Lung (tissue), 12 donors: Measurements from ENCODE around the gene FARSA. TPM values are rescaled to one million over a fixed set of nuclear protein-coding genes. Genes with fewer than 3 reads are reported as not detected.

Experiments
- ATAC-seq: fragments of 200-7000 bp; cut with Tn5 transposase; one replicate; pipeline ENCODE4 v1.9.1; 2020; ENCODE audit warnings: moderate number of reproducible peaks; ENCODE audit not compliant: insufficient read depth, low FRiP score
- DNase-seq, 3 donors: peaks; one replicate each; pipeline ENCODE4 v3.0.0-alpha.2; 2013 to 2017
- H3K27ac ChIP-seq, 2 donors: one replicate each; pipeline ENCODE4 v1.5.1; 2013; ENCODE audit warnings: mild to moderate bottlenecking in 2 of 2, moderate library complexity in 2 of 2, control low read depth in 1 of 2, inconsistent platforms in 1 of 2, low read depth in 1 of 2, low read length in 1 of 2
- H3K27me3 ChIP-seq, 3 donors: one replicate each; pipeline ENCODE4 v1.5.1; 2013; ENCODE audit warnings: low read length in 2 of 3; ENCODE audit not compliant: control insufficient read depth in 3 of 3, insufficient read depth in 3 of 3
- H3K36me3 ChIP-seq, 4 donors: one replicate each; pipeline ENCODE4 v1.5.1; 2013; ENCODE audit warnings: low read length in 4 of 4, mild to moderate bottlenecking in 1 of 4, moderate library complexity in 1 of 4; ENCODE audit not compliant: control insufficient read depth in 4 of 4, insufficient read depth in 4 of 4
- H3K4me1 ChIP-seq, 5 donors: one replicate each; pipeline ENCODE4 v1.5.1; 2013; ENCODE audit warnings: low read length in 5 of 5, mild to moderate bottlenecking in 2 of 5, moderate library complexity in 1 of 5; ENCODE audit not compliant: control insufficient read depth in 5 of 5, insufficient read depth in 5 of 5
- H3K4me3 ChIP-seq: one replicate; pipeline ENCODE4 v1.5.1; 2013; ENCODE audit warnings: mild to moderate bottlenecking, control low read depth, moderate library complexity
- H3K9ac ChIP-seq, 2 donors: one replicate each; pipeline ENCODE4 v1.5.1; 2013; ENCODE audit warnings: low read length in 2 of 2, control low read depth in 1 of 2; ENCODE audit not compliant: insufficient read depth in 1 of 2
- H3K9me3 ChIP-seq, 4 donors: one replicate each; pipeline ENCODE4 v1.5.1; 2013; ENCODE audit warnings: low read length in 3 of 4, mild to moderate bottlenecking in 1 of 4, moderate library complexity in 1 of 4; ENCODE audit not compliant: control insufficient read depth in 4 of 4, insufficient read depth in 3 of 4
- WGBS, 2 donors: extraction: QIAGEN DNeasy Blood & Tissue Kit; methylation state at CpG; one replicate each; pipeline ENCODE4 v1.1.7; 2013; 5-methylcytosine and 5-hydroxymethylcytosine counted together
- polyA plus RNA-seq, 2 donors: library from polyadenylated mRNA; stranded (reverse); fragments of 200-250 nt; gene quantifications; one replicate each; pipeline ENCODE4 v1.2.1, GENCODE V29; 2013
- total RNA-seq, 2 donors: library from RNA; depleted of rRNA in 1 of 2; stranded (reverse); fragments of >200 nt in 1 of 2; gene quantifications; one replicate each; pipeline ENCODE4 v1.2.1, GENCODE V29; 2014 to 2021
- TF ChIP-seq, protein P1 (sequence below): IDR thresholded peaks from 2 replicates; pipeline ENCODE4 v1.5.1; 2012; ENCODE audit warnings: mild to moderate bottlenecking; ENCODE audit errors: control extremely low read depth, extremely low read depth
- donor health status: control.
- donor health status: control.
- donor health status: Bipolar disorder and iron deficiency.
- donor health status: healthy.
- donor health status: DM: yes; HTN: yes; CAD: no.

FARSA gene
- total and polyA plus RNA-seq, 4 donors: 27.8 to 72.1 (median 52.8) TPM

DNA sequence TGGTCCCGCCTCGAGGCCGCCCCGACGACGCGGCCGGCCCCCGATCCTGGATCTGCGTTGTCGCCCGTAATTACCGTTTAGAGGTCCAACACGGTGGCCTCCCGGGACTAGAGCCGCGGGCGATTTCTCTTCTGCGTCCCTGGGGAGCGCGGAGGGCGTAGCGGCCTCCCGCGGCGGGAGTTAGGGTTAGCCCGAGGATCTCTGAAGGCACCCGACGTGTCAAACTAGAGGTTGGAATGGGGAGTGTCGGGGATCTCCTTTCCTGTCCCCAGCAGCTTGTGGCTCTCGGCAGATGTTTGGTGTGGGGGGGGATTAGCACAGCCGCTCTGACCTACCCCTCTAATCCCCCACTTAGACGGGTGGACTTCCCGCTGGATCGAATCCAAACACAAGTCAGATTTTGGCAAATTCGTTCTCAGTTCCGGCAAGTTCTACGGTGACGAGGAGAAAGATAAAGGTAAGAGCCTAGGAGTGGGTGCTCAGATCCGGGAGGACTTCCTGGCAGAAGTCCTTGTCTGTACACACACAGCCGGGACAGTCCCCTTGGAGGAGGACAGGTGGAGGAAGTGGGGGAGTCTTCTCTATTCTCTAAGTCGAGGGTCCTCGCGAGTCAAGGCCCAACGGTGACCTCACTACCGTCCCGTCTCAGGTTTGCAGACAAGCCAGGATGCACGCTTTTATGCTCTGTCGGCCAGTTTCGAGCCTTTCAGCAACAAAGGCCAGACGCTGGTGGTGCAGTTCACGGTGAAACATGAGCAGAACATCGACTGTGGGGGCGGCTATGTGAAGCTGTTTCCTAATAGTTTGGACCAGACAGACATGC is 5.5 kb upstream of the FARSA start:
- TF ChIP-seq, protein P1, sequence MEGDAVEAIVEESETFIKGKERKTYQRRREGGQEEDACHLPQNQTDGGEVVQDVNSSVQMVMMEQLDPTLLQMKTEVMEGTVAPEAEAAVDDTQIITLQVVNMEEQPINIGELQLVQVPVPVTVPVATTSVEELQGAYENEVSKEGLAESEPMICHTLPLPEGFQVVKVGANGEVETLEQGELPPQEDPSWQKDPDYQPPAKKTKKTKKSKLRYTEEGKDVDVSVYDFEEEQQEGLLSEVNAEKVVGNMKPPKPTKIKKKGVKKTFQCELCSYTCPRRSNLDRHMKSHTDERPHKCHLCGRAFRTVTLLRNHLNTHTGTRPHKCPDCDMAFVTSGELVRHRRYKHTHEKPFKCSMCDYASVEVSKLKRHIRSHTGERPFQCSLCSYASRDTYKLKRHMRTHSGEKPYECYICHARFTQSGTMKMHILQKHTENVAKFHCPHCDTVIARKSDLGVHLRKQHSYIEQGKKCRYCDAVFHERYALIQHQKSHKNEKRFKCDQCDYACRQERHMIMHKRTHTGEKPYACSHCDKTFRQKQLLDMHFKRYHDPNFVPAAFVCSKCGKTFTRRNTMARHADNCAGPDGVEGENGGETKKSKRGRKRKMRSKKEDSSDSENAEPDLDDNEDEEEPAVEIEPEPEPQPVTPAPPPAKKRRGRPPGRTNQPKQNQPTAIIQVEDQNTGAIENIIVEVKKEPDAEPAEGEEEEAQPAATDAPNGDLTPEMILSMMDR: no peak
- no peaks in the 10 kb centered on the region for H3K27me3 ChIP-seq
- peak in 2 of 3 donors; percentile 39 to 41 for DNase-seq
- peak overlapping the region; percentile 80 for H3K4me3 ChIP-seq
- no peaks in the 10 kb centered on the region for H3K9me3 ChIP-seq
- peaks cover 17 to 43% (median 35%) of the 10 kb centered on the region in 4 donors for H3K36me3 ChIP-seq
- H3K4me1 ChIP-seq: peaks cover 11 to 27% (median 20%) of the 10 kb centered on the region in 5 donors
- peak overlapping the region; percentile 82 to 90 for H3K9ac ChIP-seq
- ATAC-seq: peak; percentile 4
- peak overlapping the region; percentile 86 to 90 for H3K27ac ChIP-seq
- 0% methylated on average over 54 of the region's 54 CpGs for WGBS, 2 donors

DNA sequence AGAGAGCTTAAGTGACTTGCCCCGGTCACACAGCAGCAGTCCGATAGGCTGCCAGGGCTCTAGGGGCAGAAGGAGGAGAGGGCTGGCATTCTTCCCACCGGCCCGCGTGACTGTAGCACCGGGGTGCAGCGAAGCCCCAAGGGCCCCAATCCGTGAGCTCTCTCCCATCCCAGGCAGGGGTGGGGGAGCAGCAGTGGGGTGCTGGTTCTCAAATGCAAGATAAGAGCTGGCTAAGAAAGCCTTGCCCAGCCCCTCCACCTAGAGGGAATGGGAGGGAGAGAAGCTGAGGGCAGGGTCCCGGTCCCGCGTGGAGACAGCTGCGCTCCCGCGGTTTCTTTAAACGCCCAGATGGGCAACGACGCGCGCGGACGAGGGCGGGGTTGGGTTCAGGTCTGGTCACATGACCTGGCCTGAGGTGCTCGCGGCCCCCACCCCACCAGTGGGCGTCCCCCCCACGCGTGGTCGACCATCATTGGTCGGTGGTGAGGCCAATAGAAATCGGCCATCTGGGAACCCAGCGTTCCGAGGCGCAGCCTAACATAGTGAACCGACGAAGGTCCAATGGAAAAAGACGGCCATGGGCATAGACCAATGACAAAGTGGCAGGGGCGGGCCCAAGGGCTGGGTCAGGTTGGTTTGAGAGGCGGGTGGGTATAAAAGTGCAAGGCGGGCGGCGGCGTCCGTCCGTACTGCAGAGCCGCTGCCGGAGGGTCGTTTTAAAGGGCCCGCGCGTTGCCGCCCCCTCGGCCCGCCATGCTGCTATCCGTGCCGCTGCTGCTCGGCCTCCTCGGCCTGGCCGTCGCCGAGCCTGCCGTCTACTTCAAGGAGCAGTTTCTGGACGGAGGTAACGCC is 4.6 kb upstream of the FARSA start, which contains the start of gene CALR:
Gene CALR, plus strand, starts transcription at position 683 of the 852 bp plus-strand sequence. Its CDS starts 71 bp downstream, at position 754.
- TF ChIP-seq, protein P1: no peak
- Histone ChIP-seq H3K4me3 (peak within 1 kb of the TSS; percentile 80), H3K4me1 (peaks cover 11 to 30% (median 15%) of the 10 kb centered on the region in 5 donors), H3K9ac (peak within 1 kb of the TSS; percentile 82 to 90), H3K27me3 (no peaks in the 10 kb centered on the region), H3K27ac (peak within 1 kb of the TSS; percentile 86 to 90), H3K9me3 (no peaks in the 10 kb centered on the region), H3K36me3 (peaks cover 10 to 36% (median 28%) of the 10 kb centered on the region in 4 donors)
- DNase-seq (peak; percentile 100), ATAC-seq (peak; percentile 92)
- WGBS, 2 donors: 0% methylated on average over 53 to 63 of the region's 63 CpGs

DNA sequence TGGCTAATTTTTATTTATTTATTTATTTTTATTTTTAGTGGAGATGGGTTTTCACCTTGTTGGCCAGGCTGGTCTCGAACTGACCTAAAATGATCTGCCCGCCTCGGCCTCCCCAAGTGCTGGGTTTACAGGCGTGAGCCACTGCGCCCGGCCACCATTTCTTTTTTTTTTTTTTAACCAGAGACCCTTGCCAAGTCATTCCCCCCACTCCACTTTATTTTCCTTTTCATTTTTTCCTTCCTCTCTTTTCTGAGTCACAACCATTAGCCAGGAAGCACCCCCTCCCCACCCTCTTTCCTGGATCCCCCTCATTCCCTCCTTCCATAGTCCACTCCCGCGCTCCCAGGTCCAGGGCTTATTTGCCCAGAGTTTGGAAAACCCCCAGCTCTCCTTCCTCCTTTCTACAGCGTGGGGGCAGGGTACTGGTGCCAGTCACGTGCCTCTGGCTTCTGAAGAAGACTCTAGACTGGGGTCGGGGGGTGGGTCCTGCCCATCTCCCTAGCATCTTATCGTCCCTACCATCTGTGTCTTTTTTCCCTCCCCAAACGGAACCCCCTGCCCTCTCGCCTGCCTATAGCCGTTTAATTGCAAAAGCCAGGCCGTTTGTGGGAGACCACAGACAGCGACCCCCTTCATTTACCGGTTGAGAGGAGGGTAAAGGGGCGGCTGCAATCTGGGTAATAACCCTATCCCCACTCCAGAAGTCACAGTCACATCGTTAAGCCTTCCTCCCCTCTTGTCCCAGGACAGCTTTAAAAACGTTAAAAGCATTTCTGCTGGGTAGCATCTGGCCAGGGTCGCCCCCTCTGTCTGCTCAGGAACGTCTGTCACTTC is 3.8 kb upstream of the FARSA start:
- Histone ChIP-seq H3K9ac (peak overlapping the region in 1 of 2 donors; percentile 70), H3K4me1 (peaks cover 14 to 35% (median 22%) of the 10 kb centered on the region in 5 donors), H3K9me3 (no peaks in the 10 kb centered on the region), H3K36me3 (peaks cover 10 to 34% (median 25%) of the 10 kb centered on the region in 4 donors), H3K27ac (peak overlapping the region in 1 of 2 donors; percentile 52), H3K27me3 (no peaks in the 10 kb centered on the region), H3K4me3 (peak overlapping the region; percentile 24)
- WGBS, 2 donors: 11 to 20% methylated on average over 23 of the region's 23 CpGs
- no peak for ATAC-seq
- TF ChIP-seq, protein P1: no peak
- peak; percentile 43 to 57 (median 51) for DNase-seq
